ENCODE data around the gene DNAJC13.
"Not testable (repeated sequence)": the region's sequence is repeated elsewhere in the genome, so short reads cannot be mapped to it uniquely, and the experiment has no call there.

Gene DNAJC13

GRCh38 chr3:132544130-132544529 lies 126.8 kb downstream of the DNAJC13 start:
- DNase-seq (ENCODE audit: low read depth in 2 of 2): no peak

- no peak for DNase-seq (ENCODE audit: low read depth in 2 of 2)
Observed at GRCh38 chr3:132545471-132545870, 128.2 kb downstream of the DNAJC13 start.

DNA sequence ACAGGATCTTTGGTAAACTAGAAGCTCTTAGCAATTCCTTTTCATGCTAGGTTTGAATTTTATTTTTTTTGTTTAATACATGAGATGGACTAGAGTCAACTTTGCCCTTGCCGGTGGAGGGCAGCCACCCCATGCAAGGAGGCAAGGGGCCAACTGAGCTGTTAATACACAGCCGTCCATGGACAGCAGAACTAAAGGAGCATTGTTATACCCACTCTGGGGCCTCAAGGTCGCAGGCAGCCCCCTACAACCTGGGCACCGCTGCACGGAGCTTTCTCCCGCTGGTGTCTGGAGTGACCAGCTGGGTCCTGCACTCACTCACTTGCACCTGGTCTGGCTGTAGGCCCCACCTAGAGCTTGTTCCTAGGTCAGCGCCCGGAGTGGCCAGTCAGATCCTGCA lies 131.9 kb downstream of the DNAJC13 start:
- DNase-seq (ENCODE audit: low read depth in 2 of 2): no peak

DNA sequence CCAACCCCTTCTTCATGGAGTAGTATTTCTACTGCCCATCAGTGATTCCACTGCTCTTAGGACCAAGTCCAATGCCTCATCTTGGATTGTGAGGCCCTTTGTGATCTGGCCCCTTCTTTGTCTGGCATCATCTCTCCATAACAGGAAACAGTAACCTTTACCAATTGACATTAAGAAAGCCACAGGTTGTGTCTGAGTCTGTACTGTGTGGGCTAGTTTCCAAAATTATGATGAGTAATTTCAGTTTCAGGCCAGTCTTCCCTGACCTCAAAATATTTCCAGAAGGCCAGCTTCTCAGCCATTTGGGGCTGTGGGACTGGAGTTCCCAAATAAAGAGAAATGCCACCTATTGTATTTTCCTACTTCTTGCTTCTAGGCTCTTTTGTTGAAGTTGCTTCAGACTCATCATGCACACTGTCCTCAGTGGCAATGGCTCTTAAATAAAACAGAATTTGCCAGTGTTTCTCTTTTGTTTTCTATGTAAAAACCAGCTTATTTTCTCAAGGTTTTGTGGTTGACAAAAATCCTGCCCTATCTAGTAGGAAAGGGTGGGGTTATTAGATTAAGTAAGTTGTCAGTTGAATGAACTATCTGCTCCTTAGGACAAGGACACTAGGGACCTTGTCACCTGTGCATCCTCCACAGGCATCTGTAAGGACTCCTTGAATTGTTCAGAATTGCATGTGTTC lies 132.7 kb downstream of the DNAJC13 start:
- no peak for DNase-seq (ENCODE audit: low read depth in 2 of 2)

DNA sequence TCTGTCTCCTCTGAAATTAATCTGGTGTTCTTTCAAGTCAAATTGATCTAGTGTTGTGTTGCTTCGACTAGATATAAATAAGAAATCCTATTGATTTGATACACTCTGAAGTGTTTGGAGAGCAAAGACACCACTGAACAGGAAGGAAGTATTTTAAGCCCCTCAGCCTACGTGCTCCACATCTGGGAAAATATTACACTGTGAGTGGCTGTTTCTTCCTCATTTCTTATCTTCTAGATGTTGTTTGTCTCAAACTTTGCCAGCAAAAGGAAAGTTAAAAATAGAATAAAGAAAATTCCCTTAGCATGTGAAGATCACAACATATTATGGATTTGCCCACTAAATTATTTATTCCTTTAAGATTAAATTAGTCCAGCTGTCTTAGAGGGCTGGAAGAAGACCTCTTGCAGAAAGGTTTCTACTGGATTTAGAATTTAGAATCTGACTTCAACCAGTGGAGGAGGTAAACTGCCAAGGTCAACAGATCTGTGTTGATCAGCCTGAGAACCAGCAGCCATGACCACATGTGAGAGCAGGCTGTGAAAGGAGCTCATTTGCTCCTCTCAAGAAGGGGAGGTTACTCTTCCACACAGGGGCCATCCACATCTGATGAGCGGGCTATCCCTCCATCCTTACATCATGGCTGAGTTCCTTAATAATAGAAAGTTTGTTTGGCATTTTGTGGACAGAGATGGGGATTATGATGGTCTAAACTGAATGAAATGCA lies 133.4 kb downstream of the DNAJC13 start:
- DNase-seq (ENCODE audit: low read depth in 2 of 2): no peak

DNA sequence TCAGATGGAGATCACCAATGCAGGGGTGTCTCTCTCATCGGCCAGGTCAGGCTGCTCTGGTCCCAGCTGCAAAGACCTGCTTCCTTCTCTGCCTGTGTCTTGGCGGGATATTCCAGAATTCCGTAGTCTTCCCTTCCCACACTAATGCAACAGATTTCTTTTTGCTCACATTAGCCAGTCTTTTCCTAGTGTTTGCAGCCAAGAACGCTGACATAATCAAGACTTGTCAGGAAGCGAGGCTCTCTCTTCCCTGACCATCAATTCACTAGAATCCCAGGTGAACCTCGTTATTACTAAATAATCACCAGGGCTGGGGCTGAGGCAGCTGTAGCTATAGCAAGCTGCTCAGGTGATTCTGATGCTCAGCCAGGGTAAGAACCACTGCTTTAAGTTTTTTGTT lies 136.5 kb downstream of the DNAJC13 start:
- DNase-seq (ENCODE audit: low read depth in 2 of 2): no peak

- DNase-seq (ENCODE audit: low read depth in 2 of 2): no peak
Observed at GRCh38 chr3:132554437-132554836, 137.1 kb downstream of the DNAJC13 start.

DNA sequence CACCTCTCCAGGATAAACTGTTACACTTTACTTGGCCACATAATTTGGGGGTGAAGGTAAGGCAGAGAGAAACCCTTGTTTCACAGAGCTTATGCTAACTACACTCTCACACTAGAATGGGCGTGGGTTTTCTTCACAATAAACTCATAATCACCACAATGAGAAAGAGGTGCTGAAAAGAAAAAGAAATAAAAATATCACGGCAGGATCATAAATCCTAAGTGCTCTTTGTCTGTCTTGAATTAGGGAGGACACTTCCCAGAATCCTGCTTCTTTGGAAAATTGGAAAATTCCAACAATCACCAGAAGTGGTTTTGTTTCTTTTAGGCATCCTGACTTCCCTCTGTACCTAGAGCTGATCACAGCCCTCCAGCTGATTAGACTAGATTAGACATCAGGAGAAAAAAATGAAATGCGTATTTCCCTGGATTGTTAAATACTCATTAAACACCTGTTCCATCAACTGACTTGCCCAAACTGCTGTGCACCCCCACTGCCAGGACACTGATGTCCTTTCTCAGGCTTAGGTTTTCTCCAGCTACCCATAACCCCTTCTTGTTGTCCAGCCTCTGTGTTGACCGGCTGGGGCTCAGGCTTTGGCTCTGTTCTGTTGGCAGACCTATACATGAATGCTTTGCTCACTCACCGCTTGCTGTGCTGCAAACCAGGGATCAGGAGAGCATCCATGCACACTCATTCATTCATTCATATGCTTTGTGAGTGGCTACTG lies 138.2 kb downstream of the DNAJC13 start:
- no peak for DNase-seq (ENCODE audit: low read depth in 2 of 2)

- not testable (repeated sequence) for DNase-seq (ENCODE audit: low read depth in 2 of 2)
Observed at GRCh38 chr3:132556036-132556386, 138.7 kb downstream of the DNAJC13 start.

- no peak for DNase-seq (ENCODE audit: low read depth in 2 of 2)
Observed at GRCh38 chr3:132556508-132557159, 139.3 kb downstream of the DNAJC13 start.

DNA sequence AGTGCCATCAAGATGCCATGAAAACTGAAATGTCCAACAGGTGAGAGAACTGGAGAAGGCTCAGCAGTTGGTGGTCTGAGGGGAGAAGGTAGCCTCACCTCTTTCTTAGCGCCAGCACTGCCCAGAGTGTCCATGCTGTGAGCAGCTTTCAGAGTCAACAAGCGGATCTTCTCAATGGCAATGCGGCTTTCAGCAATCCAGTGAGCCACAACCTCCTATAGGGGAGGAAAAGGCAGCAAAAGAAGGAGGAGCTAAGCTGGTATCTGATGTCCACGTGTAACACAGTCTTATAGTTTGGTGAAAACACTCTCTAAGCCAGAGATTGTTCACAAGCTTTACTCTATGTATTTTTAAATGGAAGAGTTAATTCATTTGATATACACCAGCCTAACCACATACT lies 143.7 kb downstream of the DNAJC13 start:
- no peak for DNase-seq (ENCODE audit: low read depth in 2 of 2)

GRCh38 chr3:132563420-132564069 lies 146.2 kb downstream of the DNAJC13 start:
- DNase-seq (ENCODE audit: low read depth in 2 of 2): peak in 1 of 2 experiments; percentile 56

GRCh38 chr3:132564070-132564465 lies 146.8 kb downstream of the DNAJC13 start:
- DNase-seq (ENCODE audit: low read depth in 2 of 2): no peak

- DNase-seq (ENCODE audit: low read depth in 2 of 2): no peak
Observed at GRCh38 chr3:132568422-132568821, 151.1 kb downstream of the DNAJC13 start.

DNA sequence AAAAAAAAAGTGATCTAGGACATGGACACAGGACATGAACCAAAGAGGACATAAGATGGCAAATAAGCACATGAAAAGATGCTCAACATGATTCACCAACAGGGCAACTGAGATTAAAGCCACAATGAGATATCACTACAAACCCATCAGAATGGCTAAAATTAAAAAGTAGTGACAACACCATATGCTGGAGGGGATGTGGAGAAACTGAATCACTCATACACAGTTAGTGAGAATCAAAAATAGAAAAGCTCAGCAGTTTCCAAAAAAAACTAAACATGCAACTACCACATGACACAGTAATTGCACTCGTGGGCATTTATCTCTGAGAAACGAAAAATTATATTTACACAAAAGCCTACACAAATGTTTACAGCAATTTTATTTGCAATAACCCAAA lies 151.9 kb downstream of the DNAJC13 start:
- no peak for DNase-seq (ENCODE audit: low read depth in 2 of 2)

DNA sequence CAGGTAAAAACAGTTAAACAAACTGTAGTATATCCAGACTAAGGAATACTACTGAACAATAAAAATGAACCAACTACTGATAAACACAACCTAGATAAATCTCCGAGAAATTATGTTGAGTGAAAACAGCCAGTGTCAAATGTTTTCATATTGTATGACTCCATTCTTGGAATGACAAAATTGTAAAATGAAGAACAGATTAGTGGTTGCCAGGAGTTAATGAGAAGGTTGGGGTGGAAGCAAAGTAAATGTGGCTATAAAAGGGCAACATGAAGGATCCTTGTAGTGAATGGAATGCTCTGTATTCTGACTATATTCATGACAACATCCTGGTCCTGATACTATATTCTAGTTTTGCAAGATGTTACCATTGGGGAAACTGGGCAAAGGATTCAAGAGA lies 152.3 kb downstream of the DNAJC13 start:
- DNase-seq (ENCODE audit: low read depth in 2 of 2): peak in 1 of 2 experiments; percentile 44

DNA sequence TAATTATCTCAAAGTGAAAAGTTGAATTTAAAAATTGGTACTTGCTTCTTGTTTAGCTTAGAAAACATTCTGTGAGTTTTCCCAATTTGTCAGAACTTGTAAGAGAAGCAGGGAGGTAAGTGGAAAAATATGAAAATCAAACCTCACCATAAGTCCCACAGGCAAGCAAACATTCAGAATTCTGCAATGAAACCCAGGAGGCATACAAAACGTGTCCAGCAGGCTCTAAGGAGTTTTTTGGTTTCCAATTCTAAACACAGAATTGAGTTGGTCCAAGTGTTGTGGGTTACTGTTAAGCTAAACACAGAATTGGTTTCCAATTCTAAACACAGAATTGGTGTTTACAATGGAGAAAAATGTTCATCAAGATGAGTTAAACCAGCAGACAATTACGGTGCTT lies 152.7 kb downstream of the DNAJC13 start:
- no peak for DNase-seq (ENCODE audit: low read depth in 2 of 2)

DNA sequence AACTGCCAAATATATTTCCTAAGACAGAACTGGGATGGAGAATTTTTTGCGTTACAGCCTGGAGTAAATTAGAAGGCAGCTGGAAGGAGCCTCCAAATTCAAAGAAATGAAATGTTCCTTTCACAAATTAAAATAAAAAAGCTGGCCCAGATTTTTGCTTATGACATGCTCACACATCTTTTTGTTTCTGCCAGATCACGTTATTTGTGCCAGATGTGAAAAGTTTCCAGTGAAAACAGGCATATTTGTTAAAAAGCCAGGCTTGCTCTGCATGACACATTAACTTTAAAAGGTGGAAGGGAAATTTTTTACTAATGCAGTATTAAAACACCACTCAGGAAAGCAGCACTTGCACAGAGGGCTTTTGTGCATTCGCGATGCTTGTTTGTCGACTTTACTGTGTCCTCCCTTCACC lies 156.5 kb downstream of the DNAJC13 start:
- DNase-seq (ENCODE audit: low read depth in 2 of 2): peak in 1 of 2 experiments; percentile 65

GRCh38 chr3:132587401-132587800 lies 170.1 kb downstream of the DNAJC13 start:
- no peak for DNase-seq (ENCODE audit: low read depth in 2 of 2)

All from fibroblast of skin of left biceps (primary cell).